Measurements from ENCODE around the gene SRCAP.
A peak's percentile ranks its signal among the peaks of the same experiment; 100 is the strongest.

The SRCAP gene

GRCh38 chr16:30698816-30699614 lies at the start of gene SRCAP:
SRCAP (plus strand) TSS chr16:30699171; CDS start chr16:30700825, 1,654 bp downstream.
- DNase-seq (ENCODE audit: low read depth in 2 of 2) = peak; percentile 82 to 84

GRCh38 chr16:30649725-30650368 lies 49.1 kb upstream of the SRCAP start:
- DNase-seq (ENCODE audit: low read depth in 2 of 2) = peak; percentile 19 to 34

- peak; percentile 98 to 99 for DNase-seq (ENCODE audit: low read depth in 2 of 2)
Observed at GRCh38 chr16:30650369-30651123, 48.4 kb upstream of the SRCAP start, which contains the start of gene PRR14. PRR14 (plus strand) TSS chr16:30650960; CDS start chr16:30651646, 686 bp downstream.

- peak; percentile 75 for DNase-seq (ENCODE audit: low read depth in 2 of 2)
Observed at GRCh38 chr16:30651124-30652004, 47.6 kb upstream of the SRCAP start.

- DNase-seq (ENCODE audit: low read depth in 2 of 2) = no peak
Observed at GRCh38 chr16:30652005-30652296, 47.0 kb upstream of the SRCAP start.

GRCh38 chr16:30652718-30653117 lies 46.3 kb upstream of the SRCAP start:
- no peak for DNase-seq (ENCODE audit: low read depth in 2 of 2)

- no peak for DNase-seq (ENCODE audit: low read depth in 2 of 2)
Observed at GRCh38 chr16:30654856-30655255, 44.1 kb upstream of the SRCAP start.

- no peak for DNase-seq (ENCODE audit: low read depth in 2 of 2)
Observed at GRCh38 chr16:30655815-30656347, 43.1 kb upstream of the SRCAP start.

GRCh38 chr16:30656388-30656787 lies 42.6 kb upstream of the SRCAP start:
- DNase-seq (ENCODE audit: low read depth in 2 of 2) = no peak

- DNase-seq (ENCODE audit: low read depth in 2 of 2) = no peak
Observed at GRCh38 chr16:30656974-30657865, 41.8 kb upstream of the SRCAP start.

GRCh38 chr16:30657866-30658730 lies 40.9 kb upstream of the SRCAP start, which contains the start of gene FBRS:
FBRS (plus strand) TSS chr16:30658431; CDS start chr16:30659519, 1,088 bp downstream.
- peak; percentile 100 for DNase-seq (ENCODE audit: low read depth in 2 of 2)

GRCh38 chr16:30658731-30659506 lies 40.1 kb upstream of the SRCAP start:
- no peak for DNase-seq (ENCODE audit: low read depth in 2 of 2)

- DNase-seq (ENCODE audit: low read depth in 2 of 2) = peak; percentile 38 to 47
Observed at GRCh38 chr16:30659507-30660423, 39.2 kb upstream of the SRCAP start.

GRCh38 chr16:30660424-30661261 lies 38.3 kb upstream of the SRCAP start:
- DNase-seq (ENCODE audit: low read depth in 2 of 2) = peak; percentile 72 to 77

GRCh38 chr16:30662449-30662848 lies 36.5 kb upstream of the SRCAP start:
- no peak for DNase-seq (ENCODE audit: low read depth in 2 of 2)

- no peak for DNase-seq (ENCODE audit: low read depth in 2 of 2)
Observed at GRCh38 chr16:30663038-30663437, 35.9 kb upstream of the SRCAP start.
